Neural cell (in vitro differentiated cells): ENCODE results near the gene OVAAL. TPM values are rescaled to one million over a fixed set of nuclear protein-coding genes. Genes with fewer than 3 reads are reported as not detected.
"Not testable (repeated sequence)": the region's sequence is repeated elsewhere in the genome, so short reads cannot be mapped to it uniquely, and the experiment has no call there.

Experiments used
- H2AFZ ChIP-seq: fragments of 200-600, 300-800 bp; sonication (generic), shearing (Covaris generic); 2 replicates; pipeline ENCODE4 v1.6.0; 2014; ENCODE audit warnings: low read depth, mild to moderate bottlenecking, antibody characterized with exemption, low read length, moderate library complexity
- H3F3A ChIP-seq: fragments of 200-600 bp; shearing (Covaris generic); 2 replicates; pipeline ENCODE4 v1.6.1; 2016; ENCODE audit warnings: mild to moderate bottlenecking, moderate library complexity, mixed read lengths, antibody characterized with exemption, low read length; ENCODE audit not compliant: insufficient read depth, poor library complexity, severe bottlenecking
- H3K27ac ChIP-seq: fragments of 200-600, 300-800 bp; sonication (generic), shearing (Covaris generic); 2 replicates; pipeline ENCODE4 v1.5.1; 2014; ENCODE audit warnings: mild to moderate bottlenecking, low read length, moderate library complexity
- H3K27me3 ChIP-seq: fragments of 300-800, 200-600 bp; sonication (generic), shearing (Covaris generic); 2 replicates; pipeline ENCODE4 v1.6.0; 2014; ENCODE audit warnings: mild to moderate bottlenecking, low read depth, low read length, moderate library complexity; ENCODE audit not compliant: insufficient read depth
- H3K36me3 ChIP-seq: fragments of 300-800, 200-600 bp; sonication (generic), shearing (Covaris generic); 2 replicates; pipeline ENCODE4 v1.5.1; 2014; ENCODE audit warnings: mild to moderate bottlenecking, antibody characterized with exemption, low read length, moderate library complexity; ENCODE audit not compliant: insufficient read depth
- H3K4me2 ChIP-seq: fragments of 300-800, 200-600 bp; sonication (generic), shearing (Covaris generic); 2 replicates; pipeline ENCODE4 v1.6.0; 2014; ENCODE audit warnings: mild to moderate bottlenecking, low read length
- H3K4me3 ChIP-seq: fragments of 300-800, 200-600 bp; sonication (generic), shearing (Covaris generic); 2 replicates; pipeline ENCODE4 v1.5.1; 2014; ENCODE audit warnings: mild to moderate bottlenecking, low read length, moderate library complexity
- H3K79me2 ChIP-seq: fragments of 200-600 bp; shearing (Covaris generic); replicated peaks from 2 replicates; pipeline ENCODE4 v1.6.0; 2014; ENCODE audit warnings: mild to moderate bottlenecking, low read length, moderate library complexity; ENCODE audit not compliant: insufficient read depth
- H3K9ac ChIP-seq: fragments of 300-800, 200-600 bp; sonication (generic), shearing (Covaris generic); 2 replicates; pipeline ENCODE4 v1.6.1; 2016; ENCODE audit warnings: mild to moderate bottlenecking, low read length, mixed read lengths
- H3K9me2 ChIP-seq: fragments of 200-600 bp; shearing (Covaris generic); 2 replicates; pipeline ENCODE4 v1.6.1; 2016; ENCODE audit warnings: mild to moderate bottlenecking, low read length, mixed read lengths; ENCODE audit not compliant: insufficient read depth
- H3K9me3 ChIP-seq: fragments of 200-600, 300-800 bp; sonication (generic), shearing (Covaris generic); 2 replicates; pipeline ENCODE4 v1.6.1; 2016; ENCODE audit warnings: mild to moderate bottlenecking, mixed run types, low read length, moderate library complexity, mixed read lengths
- H4K20me1 ChIP-seq: fragments of 200-600 bp; shearing (Covaris generic); 2 replicates; pipeline ENCODE4 v1.6.1; 2016; ENCODE audit warnings: mild to moderate bottlenecking, mixed run types; ENCODE audit not compliant: insufficient read depth
- EP300 ChIP-seq: fragments of 450-650 bp; conservative IDR thresholded peaks from 2 replicates; pipeline ENCODE4 v1.6.1; 2014; ENCODE audit warnings: antibody characterized with exemption, mild to moderate bottlenecking, moderate library complexity; ENCODE audit not compliant: poor library complexity, severe bottlenecking
- EZH2 ChIP-seq: fragments of 200-600, 300-800 bp; shearing (Covaris generic), sonication (generic); IDR thresholded peaks from 2 replicates; pipeline ENCODE4 v1.6.1; 2014; ENCODE audit warnings: antibody characterized with exemption, low read length, borderline replicate concordance, mild to moderate bottlenecking; ENCODE audit not compliant: insufficient read depth, poor library complexity, severe bottlenecking
- MXI1 ChIP-seq: fragments of 450-650 bp; conservative IDR thresholded peaks from 2 replicates; pipeline ENCODE4 v1.6.1; 2014; ENCODE audit warnings: antibody characterized with exemption, mild to moderate bottlenecking; ENCODE audit not compliant: poor library complexity, severe bottlenecking
- POLR2AphosphoS5 ChIP-seq: IDR thresholded peaks from 2 replicates; pipeline ENCODE4 v1.6.1; 2012
- RAD21 ChIP-seq: fragments of 450-650 bp; conservative IDR thresholded peaks from 2 replicates; pipeline ENCODE4 v1.6.1; 2014; ENCODE audit warnings: antibody characterized with exemption, mild to moderate bottlenecking, moderate library complexity
- SMC3 ChIP-seq: fragments of 450-650 bp; conservative IDR thresholded peaks from 2 replicates; pipeline ENCODE4 v1.6.1; 2014; ENCODE audit warnings: antibody characterized with exemption, mild to moderate bottlenecking, moderate library complexity; ENCODE audit not compliant: poor library complexity
- TAF1 ChIP-seq: IDR thresholded peaks from 2 replicates; pipeline ENCODE4 v1.6.1; 2012; ENCODE audit warnings: low read depth
- polyA plus RNA-seq: library from polyadenylated mRNA; depleted of rRNA; stranded (reverse); fragments of >200 nt; gene quantifications from 2 replicates; pipeline ENCODE4 v1.2.3, GENCODE V29; 2014
- TF ChIP-seq, protein P1 (sequence below): fragments of 450-650 bp; IDR thresholded peaks from 2 replicates; pipeline ENCODE4 v1.5.1; 2014; ENCODE audit warnings: antibody characterized with exemption, mild to moderate bottlenecking, moderate library complexity; ENCODE audit not compliant: poor library complexity, severe bottlenecking
- TF ChIP-seq, protein P2 (sequence below): IDR thresholded peaks from 2 replicates; pipeline ENCODE4 v1.6.1; 2012; ENCODE audit warnings: borderline replicate concordance

OVAAL gene
- polyA plus RNA-seq, 1 donor from 2014 or later, result not detected

DNA sequence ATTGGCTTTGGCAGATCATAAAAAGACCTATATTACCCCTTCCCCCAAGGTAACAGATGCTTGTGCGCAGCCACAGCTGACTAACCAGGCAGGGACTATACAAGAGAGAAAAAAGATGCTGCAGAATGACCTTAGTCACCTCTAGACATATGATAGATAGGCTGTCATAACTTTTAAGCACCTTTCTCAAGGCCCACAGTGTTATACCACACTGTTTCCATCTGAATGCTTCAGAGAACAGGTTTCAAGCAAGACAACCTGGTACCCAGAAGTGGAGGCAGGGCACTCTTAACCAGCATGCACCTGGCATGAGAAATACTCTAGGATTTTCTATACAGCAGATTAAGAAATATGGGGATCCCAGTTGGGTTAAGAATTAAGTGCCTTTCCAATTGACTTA lies 12.8 kb upstream of the OVAAL start:
- no peaks in the 10 kb centered on the region for H3F3A ChIP-seq
- H2AFZ ChIP-seq, result no peak overlapping the region
- TF ChIP-seq MXI1, result no peak
- TF ChIP-seq POLR2AphosphoS5, result no peak
- TF ChIP-seq, protein P1, sequence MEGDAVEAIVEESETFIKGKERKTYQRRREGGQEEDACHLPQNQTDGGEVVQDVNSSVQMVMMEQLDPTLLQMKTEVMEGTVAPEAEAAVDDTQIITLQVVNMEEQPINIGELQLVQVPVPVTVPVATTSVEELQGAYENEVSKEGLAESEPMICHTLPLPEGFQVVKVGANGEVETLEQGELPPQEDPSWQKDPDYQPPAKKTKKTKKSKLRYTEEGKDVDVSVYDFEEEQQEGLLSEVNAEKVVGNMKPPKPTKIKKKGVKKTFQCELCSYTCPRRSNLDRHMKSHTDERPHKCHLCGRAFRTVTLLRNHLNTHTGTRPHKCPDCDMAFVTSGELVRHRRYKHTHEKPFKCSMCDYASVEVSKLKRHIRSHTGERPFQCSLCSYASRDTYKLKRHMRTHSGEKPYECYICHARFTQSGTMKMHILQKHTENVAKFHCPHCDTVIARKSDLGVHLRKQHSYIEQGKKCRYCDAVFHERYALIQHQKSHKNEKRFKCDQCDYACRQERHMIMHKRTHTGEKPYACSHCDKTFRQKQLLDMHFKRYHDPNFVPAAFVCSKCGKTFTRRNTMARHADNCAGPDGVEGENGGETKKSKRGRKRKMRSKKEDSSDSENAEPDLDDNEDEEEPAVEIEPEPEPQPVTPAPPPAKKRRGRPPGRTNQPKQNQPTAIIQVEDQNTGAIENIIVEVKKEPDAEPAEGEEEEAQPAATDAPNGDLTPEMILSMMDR, result no peak
- TF ChIP-seq RAD21, result no peak
- TF ChIP-seq, protein P2, sequence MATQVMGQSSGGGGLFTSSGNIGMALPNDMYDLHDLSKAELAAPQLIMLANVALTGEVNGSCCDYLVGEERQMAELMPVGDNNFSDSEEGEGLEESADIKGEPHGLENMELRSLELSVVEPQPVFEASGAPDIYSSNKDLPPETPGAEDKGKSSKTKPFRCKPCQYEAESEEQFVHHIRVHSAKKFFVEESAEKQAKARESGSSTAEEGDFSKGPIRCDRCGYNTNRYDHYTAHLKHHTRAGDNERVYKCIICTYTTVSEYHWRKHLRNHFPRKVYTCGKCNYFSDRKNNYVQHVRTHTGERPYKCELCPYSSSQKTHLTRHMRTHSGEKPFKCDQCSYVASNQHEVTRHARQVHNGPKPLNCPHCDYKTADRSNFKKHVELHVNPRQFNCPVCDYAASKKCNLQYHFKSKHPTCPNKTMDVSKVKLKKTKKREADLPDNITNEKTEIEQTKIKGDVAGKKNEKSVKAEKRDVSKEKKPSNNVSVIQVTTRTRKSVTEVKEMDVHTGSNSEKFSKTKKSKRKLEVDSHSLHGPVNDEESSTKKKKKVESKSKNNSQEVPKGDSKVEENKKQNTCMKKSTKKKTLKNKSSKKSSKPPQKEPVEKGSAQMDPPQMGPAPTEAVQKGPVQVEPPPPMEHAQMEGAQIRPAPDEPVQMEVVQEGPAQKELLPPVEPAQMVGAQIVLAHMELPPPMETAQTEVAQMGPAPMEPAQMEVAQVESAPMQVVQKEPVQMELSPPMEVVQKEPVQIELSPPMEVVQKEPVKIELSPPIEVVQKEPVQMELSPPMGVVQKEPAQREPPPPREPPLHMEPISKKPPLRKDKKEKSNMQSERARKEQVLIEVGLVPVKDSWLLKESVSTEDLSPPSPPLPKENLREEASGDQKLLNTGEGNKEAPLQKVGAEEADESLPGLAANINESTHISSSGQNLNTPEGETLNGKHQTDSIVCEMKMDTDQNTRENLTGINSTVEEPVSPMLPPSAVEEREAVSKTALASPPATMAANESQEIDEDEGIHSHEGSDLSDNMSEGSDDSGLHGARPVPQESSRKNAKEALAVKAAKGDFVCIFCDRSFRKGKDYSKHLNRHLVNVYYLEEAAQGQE, result no peak
- TF ChIP-seq EZH2, result no peak
- TF ChIP-seq SMC3, result no peak
- TF ChIP-seq TAF1, result no peak
- no peak for TF ChIP-seq EP300
- H3K4me3 ChIP-seq, result no peak overlapping the region
- H3K27me3 ChIP-seq, result no peaks in the 10 kb centered on the region
- no peak overlapping the region for H3K9ac ChIP-seq
- no peaks in the 10 kb centered on the region for H4K20me1 ChIP-seq
- H3K79me2 ChIP-seq, result no peaks in the 10 kb centered on the region
- H3K9me3 ChIP-seq, result no peaks in the 10 kb centered on the region
- H3K9me2 ChIP-seq, result no peaks in the 10 kb centered on the region
- H3K36me3 ChIP-seq, result no peaks in the 10 kb centered on the region
- H3K4me2 ChIP-seq, result no peak overlapping the region
- H3K27ac ChIP-seq, result no peak overlapping the region

GRCh38 chr1:180548686-180549317 lies 10.0 kb upstream of the OVAAL start:
- peak overlapping the region; percentile 48 for H3K4me2 ChIP-seq
- H3K79me2 ChIP-seq, result no peaks in the 10 kb centered on the region
- peak overlapping the region; percentile 48 for H2AFZ ChIP-seq
- H3K9me3 ChIP-seq, result no peaks in the 10 kb centered on the region
- peak overlapping the region; percentile 86 for H3K27ac ChIP-seq
- H3K4me3 ChIP-seq, result peak overlapping the region; percentile 39
- no peaks in the 10 kb centered on the region for H3F3A ChIP-seq
- H4K20me1 ChIP-seq, result no peaks in the 10 kb centered on the region
- peak overlapping the region; percentile 56 for H3K9ac ChIP-seq
- TF ChIP-seq MXI1 (no peak), SMC3 (peak; percentile 44), RAD21 (peak; percentile 45), TAF1 (no peak), POLR2AphosphoS5 (peak; percentile 22), EZH2 (no peak), EP300 (peak; percentile 68)
- TF ChIP-seq, protein P2, result peak; percentile 56
- TF ChIP-seq, protein P1, result no peak
- no peaks in the 10 kb centered on the region for H3K9me2 ChIP-seq
- H3K36me3 ChIP-seq, result no peaks in the 10 kb centered on the region
- H3K27me3 ChIP-seq, result no peaks in the 10 kb centered on the region

- not testable (repeated sequence) for H3K9me3 ChIP-seq, H3K36me3 ChIP-seq, H3K4me2 ChIP-seq, H3K27me3 ChIP-seq, H2AFZ ChIP-seq, H3F3A ChIP-seq, H3K9ac ChIP-seq, H4K20me1 ChIP-seq, H3K9me2 ChIP-seq, H3K4me3 ChIP-seq, H3K79me2 ChIP-seq
- peak overlapping the region; percentile 86 for H3K27ac ChIP-seq
Observed at GRCh38 chr1:180549770-180550169, 9.0 kb upstream of the OVAAL start.
